Eye (tissue), 1 donor: ENCODE data around the gene CKAP5.
"Not testable (repeated sequence)": the region's sequence is repeated elsewhere in the genome, so short reads cannot be mapped to it uniquely, and the experiment has no call there.

Experiments used
- DNase-seq: peaks from one replicate; pipeline ENCODE4 v3.0.0-alpha.2; 2015

Gene CKAP5

DNA sequence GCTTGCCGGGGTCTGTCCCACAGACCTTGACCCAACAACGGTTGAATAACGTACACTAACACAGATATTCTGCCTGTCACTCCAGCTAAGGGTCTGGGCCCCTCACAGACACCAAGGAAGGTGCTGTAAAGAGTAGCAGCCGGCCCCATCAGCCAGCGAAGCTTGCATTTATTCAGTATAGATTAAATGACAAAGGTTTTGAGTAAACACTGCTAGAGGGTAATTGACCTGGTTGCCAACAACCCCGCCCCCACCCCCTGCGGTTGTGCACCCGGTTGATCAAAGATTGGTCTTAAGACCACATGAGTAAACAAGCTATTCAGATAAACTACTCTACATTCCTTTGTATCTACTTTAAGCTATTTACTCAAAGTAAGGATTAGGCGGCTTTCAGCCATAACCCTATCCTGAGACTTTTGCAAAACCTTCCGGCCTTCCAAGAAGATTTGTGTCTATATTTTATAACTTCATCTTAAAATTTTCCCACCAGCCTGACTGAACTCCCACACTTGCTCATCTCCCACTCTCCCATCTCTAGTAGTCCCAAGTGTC, 4.8 kb upstream of the CKAP5 start:
- no peak for DNase-seq

DNA sequence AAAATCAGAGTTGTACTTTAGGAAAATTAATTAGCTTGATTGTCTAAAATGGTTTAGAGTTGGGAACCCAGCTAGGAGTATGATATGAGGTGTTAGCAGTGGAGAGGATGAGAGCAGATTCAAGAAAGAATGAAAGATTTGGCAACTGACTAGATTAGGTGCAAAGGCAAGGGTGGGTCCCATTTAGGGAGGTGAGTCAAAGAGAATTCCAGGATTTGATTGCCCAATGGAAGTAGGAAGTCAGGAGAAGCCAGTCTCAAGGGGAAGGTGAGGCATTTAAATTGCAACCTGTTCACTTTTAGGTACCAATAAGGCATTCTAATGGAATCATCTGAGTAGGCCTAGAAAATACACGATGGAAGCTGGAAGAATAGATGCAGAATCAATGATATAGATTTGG, 3.6 kb upstream of the CKAP5 start:
- no peak for DNase-seq

DNA sequence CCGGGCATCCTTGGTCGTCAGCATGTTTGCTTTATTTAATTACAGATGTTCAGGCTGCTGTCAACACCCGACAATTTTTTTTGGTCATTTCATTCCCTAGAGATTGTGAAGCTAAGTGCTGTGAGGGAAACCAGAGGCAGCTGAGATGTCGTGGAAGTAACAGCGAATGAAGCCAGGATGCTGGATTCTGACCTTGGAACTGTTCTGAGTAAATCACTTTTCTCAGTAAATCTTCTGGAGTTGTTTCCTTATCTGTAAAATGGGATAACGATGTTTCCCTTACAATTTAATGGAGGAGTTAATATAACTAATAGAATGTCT, 390 bp upstream of the CKAP5 start:
- DNase-seq, result no peak

DNA sequence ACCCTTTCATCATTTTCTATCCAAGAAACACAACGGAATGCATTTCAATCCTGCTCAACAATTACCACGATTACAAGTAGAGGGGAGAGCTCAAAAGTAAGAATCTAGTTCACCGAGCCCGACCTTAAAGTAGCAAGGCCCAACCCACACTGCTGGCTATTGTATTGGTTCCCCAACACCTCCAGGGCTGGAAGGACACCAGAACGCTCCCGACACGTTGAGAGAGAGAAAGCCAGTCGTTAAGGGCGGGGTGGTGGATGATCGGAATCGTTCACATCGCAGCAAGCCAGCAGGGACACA, 690 bp downstream of the CKAP5 start:
- no peak for DNase-seq

DNA sequence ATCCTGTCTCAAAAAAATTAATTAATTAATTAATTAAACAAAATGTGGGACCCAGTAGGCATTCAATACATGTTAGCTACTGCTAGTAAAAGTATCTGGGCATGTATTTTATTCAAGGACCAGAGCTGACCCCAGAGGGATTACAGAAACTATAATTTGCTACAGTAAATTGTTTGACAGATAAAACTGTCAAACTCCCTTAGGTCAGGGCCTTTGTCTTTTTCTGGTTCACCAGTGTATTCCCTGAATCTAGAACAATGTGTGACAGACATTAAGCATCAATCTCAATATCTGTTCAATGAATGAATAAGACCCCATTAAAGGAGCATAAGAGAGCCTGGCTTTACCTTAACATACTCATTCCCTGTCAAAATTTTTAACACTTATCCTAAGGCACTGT, 6.0 kb downstream of the CKAP5 start:
- peak; percentile 66 for DNase-seq

DNA sequence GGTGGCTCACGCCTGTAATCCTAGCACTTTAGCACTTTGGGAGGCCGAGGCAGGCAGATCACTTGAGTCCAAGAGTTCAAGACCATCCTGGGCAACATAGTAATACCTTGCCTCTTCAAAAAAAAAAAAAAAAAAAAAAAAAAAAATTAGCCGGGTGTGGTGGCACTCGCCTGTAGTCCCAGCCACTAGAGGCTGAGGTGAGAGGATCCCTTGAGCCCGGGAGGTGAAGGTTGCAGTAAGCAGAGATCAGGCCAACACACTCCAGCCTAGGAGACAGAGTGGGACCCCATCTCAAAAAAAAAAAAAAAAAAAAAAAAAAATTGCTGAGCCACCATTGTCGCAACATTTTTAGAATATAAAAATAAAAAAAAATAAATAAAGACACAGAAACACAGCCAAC, 7.6 kb downstream of the CKAP5 start:
- DNase-seq, result no peak

DNA sequence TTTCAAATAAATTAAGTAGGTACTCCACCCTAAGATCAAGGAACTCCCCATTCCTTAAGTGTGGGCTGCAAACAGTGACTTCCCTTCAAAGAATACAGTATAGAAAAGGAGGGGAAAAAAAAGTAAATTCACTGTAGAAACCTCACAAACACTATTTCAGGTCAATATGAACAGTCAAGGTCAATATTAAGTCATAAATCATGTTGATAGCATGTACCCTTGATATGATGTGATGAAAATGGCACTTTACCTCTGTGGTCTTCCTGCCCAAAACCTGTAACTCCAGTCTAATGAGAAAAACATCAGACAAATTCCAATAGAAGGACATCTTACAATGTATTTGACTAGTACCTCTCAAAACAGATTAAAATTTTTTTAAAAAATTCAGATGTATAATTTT, 8.2 kb downstream of the CKAP5 start:
- no peak for DNase-seq

DNA sequence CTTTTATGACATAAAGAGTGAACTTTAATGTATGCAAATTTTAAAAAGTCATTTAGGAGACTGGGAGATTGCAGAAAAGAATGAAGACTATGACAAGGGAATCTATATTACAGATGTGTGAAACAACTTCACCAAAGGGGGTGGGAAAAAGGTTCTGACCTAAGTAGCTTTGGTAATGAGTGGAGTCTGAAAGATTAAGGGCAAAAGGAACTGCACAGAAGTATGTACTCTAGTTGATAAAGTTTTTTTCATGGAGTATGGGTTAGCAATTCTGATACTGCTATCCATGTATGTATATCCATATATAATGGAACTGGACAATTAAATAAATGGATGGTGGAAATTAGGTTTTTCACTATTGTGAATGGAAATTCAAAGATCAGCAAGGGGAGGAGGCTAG, 9.2 kb downstream of the CKAP5 start:
- no peak for DNase-seq

DNA sequence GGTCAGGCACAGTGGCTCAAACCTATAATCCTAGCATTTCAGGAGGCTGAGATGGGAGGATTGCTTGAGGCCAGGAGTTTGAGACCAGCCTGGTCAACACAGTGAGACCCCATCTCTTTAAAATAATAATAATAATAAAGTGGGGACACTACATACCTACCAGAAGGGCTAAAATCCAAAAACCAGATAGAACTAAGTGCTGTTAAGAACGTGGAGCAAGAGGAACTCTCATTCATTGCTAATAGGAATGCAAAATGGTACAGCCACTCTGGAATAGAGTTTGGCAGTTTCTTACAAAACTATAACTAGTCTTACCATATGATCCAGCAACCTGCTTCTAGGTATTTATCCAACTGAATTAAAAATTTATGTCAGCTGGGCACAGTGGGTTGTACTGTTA, 9.6 kb downstream of the CKAP5 start:
- DNase-seq, result no peak

DNA sequence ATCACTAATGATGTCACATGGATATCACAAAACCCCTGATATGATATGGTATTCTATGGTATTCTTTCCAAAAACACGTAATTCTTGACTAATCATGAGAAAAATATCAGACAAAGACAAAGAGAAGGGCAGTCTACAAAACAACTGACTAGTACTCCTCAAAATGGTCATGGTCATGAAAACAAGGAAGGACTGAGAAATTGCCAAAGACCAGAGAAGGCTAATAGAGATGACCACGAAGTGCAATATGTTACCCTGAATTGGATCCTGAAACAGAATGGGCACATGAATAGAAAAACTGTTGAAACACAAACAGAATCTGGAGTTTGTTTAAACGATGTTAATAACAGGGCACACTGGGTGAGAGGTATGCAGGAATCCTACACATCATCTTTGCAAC, 10.2 kb downstream of the CKAP5 start:
- DNase-seq, result no peak

DNA sequence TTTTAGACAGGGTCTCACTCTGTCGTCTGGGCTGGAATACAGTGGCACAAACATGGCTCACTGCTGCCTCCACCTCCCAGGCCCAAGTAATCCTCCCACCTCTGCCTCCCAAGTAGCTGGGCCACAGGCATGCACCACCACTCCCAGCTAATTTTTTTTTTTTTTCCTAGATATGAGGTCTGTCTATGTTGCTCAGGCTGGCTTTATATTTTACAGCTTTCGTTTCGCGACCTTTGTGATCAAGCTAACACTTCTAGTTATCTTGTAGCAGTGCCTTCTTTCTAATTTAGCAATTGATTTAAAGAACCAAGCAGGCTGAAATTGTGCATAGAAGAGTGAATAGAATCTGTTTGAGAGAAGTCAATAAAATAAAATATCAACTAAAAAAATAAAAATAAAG, 11.3 kb downstream of the CKAP5 start:
- no peak for DNase-seq

DNA sequence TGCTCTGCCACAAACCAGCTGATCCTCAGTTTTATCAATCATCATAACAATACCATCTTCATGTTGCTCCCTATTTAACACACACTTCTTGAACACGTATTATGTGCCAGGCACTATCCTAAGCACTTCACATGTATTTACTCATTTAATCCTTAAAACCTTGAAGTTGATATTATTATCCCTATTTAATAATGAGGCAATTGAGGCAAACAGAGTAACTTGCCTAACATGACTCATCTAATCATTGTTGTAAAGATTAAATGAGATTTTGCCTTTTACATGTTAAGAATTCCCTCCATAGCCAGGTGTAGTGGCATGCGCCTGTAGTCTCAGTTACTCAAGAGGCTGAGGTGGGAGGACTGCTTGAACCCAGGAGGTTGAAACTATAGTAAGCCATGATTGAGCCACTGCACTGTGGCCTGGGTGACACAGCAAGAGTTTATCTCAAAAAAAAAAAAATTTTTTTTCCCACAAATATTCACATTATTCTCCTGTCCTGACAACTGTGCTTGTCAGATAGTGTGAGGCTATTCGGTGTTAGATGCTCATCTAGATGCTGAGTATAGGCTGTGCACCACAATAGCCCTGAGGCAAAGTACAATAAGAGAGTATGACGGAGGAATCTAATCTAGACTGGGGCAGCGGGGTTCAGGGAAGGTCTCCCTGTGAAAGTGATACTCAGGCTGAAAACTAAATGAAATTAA, 13.4 kb downstream of the CKAP5 start:
- DNase-seq, result no peak

DNA sequence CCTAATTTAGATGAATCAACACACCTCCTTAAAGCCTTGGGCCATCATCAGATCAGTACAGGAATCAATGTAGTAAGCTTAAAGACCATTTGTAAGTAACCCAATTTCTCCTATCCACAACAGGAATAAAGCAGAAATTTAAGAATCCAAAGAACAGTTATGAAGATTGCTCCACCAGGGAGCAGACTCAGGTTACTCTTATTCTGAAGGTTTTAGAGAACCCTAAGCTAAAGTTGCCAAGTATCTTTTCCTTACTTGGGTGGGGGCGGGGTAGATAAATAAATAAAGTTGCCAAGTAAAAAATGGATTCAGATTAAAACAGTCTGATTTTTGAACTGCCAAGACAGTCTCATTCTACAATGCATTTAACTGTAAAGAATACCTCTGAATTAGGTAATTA, 18.1 kb downstream of the CKAP5 start:
- no peak for DNase-seq

DNA sequence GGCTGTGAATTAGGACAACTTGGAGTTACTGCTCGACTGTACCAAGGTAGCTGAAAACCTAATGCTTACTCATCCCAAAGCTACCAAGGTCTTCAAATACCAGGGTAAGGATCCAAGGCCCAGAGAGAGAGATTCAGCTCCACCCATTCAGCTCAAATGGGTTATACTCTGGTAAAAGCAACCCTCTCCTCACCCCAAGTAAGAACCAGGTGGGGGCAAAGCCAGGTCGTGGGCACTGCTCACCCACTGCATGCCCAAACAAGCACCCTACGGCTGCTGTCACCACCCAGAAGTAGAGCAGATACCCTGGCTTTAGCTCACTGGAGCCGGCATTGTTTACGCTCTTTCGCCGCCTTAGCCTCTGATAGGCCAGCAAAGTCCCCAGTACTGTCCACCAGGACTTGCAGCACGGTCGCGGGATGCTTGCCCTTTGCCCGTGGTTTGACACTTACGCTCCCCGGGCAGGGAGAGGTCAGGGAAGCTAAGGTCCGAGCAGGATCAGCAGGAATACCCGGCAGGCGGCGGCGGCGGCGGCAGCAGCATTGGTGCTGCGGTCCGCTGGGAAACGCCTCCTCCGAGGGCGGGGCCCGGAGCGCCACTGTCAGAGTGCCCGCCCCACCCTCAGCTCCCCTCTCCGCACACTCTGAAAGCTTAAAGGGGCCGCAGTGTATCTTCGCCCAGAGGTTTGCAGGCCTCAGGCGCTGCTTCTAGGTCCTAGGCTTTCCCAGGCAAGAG, 19.6 kb downstream of the CKAP5 start:
- peak; percentile 91 for DNase-seq

DNA sequence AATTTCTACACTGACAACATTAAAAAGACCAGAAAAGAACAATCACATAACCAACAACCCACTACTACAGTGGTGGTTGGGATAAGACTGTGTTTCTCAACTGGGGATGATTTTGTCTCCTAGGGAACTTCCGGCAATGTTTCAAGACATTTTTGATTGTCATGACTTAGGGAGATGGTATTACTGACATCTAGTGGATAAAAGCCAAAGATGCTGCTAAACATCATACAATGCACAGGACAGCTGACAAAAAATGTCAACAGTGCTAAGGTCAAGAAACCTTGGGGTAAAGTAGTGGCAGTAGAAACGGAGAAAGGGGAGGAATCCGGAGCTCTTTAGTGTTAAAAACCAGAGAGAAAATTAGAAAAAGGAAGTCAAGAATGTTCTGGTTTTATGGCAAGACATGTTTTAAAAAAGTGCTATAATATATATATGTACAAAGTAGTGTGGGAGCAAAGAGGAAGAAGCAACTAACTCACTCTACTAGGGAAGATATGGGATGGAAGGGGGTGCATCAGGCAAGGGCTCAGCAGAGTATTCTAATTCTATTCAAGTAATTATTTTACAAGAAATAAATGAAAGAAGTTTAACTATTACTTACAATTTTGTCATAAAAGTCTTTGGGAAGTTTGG, 37.2 kb downstream of the CKAP5 start:
- peak; percentile 8 for DNase-seq

DNA sequence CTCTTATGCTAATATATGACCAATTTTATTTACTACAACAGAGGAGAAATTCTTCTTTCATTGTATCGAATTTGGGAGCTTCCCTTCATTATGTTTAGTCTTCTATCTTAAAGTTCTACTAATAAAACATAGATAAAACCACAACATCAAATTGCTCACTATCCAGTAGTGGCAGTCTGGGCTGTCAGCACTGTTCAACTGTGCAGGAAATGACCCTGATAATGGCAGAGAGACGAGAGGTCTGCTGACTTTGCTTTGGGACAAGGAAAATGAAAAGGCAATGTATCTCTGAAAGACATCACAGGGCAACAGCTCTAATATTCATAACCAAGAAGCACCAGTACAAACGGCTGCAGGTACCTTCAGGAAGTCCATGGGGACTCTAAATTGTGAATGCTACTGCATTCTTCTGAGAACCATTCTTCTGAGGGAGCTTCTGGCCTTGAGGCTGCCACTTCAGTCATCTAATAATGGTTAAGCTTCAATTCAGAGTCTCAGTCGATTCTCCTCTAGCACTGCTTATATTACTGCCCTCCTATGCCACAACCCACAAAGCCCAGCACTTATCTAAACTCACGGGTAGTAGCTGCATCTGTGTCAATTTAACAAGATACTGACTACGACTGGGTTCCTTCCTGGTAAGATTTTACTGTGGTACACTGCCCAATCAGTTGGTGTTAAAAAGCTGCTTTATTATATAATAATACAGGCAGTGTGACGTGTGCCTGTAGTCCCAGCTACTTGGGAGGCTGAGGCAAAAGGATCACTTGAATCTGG, 44.2 kb downstream of the CKAP5 start:
- no peak for DNase-seq

DNA sequence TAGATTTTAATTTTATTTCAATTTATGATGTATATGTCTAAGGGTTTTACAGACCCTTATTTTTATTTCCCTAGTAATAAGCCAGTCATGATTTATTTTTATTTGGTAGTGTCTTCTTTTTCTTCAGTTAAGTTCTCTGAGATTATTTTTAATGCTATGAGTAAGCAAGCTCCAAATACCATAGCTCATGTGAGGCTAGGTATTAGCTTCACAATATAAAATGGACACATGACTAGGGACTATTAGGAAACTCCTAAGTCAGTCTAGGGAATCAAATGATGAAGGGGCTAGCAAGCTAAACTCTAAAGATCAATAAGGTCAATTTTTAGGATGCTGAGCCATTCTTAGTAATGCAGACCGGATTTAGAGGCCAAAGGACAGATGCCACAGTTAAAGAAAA, 45.9 kb downstream of the CKAP5 start:
- DNase-seq, result no peak

DNA sequence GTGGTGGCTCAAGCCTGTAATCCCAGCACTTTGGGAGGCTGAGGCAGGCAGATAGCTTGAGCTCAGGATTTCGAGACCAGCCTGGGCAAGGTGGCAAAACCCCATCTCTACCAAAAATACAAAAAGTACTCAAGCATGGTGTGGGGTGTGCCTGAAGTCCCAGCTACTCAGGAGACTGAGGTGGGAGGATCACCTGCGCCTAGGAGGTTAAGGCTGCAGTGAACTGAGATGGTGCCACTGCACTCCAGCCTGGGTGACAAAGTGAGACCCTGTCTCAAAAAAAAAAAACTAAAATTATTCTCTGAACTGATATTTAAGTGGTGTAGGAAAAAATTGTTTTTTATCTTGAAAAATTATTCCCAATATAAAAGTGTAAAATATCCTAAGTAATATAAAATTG, 46.4 kb downstream of the CKAP5 start:
- DNase-seq, result not testable (repeated sequence)

DNA sequence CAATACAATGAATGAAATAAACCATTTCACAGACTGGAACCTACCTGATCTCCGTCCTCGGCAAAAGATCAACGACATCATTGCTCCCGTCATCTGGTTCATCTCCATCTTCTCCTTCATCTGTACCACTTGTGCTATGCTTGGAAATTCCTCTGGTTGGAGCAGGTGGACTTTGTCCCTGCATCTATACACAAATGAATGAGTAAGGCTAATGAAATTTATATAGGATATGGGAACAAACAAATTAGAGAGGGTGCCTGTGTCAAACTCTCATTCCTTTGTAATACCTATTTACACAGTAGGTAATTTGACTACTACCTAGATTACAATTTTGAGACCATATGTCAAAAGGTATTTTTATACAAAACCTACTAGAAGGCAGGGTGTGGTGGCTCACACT, 67.7 kb downstream of the CKAP5 start:
- no peak for DNase-seq

DNA sequence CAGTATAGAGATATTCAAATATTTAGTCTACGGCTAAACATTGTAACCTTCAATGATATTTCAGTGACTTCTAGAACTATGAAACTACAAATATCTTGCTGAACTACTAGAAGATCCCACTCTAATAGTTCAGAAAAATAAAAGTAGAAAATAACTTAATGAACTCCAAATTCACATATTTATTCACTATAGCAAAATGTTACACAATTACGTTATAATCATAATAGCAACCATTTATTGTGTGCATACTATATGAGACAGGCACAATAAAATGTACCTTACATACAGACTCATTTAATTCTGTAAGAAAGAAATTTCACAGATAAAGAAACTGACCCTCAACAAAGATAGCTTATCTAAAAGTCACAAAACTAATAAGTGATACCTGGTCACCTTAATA, 69.2 kb downstream of the CKAP5 start:
- no peak for DNase-seq

DNA sequence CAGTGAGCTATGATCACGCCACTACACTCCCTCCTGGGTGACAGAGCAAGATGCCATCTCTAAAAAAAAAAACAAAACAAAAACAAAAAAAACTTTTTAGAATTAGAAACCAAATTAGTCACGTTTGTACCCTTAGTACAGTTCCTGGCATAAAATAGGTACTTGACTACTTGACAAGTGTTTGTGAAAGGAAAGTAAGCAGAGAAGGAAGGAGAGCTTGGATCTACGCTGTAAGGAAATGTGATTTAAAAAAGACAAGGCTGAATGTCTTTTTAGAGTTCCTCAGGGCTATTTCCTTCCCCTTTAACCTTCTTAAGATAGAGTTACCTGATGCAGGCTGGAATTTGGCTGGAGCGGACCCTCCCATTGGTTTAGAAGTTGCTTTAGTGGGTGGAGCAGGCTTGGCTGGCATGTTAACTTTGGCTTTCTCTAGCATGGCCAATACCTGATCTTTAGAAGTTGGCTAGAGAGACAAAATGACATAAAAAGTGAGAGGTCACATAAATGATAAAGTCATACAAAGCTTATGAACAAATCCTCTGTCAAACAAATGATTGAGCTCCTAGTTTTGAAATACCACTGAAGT, 76.4 kb downstream of the CKAP5 start:
- no peak for DNase-seq

DNA sequence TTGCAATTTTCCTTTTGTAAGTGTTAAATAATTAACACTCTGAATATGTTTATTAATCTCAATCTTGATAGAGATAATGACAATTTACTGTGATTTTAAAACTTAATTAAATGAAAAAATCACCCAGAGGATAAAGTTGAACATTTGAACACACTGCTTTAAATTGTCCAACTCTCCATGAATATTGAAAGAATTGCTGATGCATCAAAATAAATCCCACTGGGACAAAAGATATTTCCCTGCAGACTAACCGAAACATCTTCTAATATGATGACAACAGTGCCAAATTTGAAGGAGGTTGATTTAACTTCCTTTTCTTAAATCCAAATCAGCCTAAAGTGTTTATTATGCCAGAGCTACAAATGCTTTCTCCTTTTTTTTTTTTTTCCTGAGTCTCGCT, 79.4 kb downstream of the CKAP5 start:
- DNase-seq, result no peak

DNA sequence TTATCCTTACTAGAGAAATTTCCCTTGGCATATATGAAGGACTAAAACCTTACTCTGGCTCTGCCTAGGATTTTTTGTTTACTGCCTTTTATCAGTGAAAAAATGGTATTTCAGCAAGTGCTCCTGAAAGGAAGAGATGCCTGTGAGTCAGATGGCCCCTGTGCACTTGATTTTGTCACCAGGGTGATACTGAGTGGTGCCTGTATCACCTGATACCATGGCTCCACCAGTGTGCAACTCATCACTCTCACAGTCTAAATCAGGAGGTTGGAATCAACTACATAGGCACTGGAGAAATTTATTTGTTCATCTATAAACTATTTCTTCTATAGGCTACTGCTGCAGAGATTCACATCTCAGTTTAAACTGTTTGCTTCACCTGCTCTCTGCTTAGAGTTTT, 83.8 kb downstream of the CKAP5 start:
- DNase-seq, result no peak
